ENCODE results near the gene RAMP3. TPM values are rescaled to one million over a fixed set of nuclear protein-coding genes. Genes with fewer than 3 reads are reported as not detected.
"Not testable (repeated sequence)": the region's sequence is repeated elsewhere in the genome, so short reads cannot be mapped to it uniquely, and the experiment has no call there.

The RAMP3 gene
- total RNA-seq, 1 experiment from 2014 or later = not detected

- ChIA-PET POLR2A (ENCODE audit: unreplicated experiment) (interaction anchor here (0.6 kb wide), 1 partner anchor 791 kb away, joined by 5 read pairs; no protein-coding TSS in a partner anchor), CTCF (no interaction called here)
- intact Hi-C loops (cut with micrococcal nuclease; ENCODE audit: unreplicated experiment) = loop anchor here (10.0 kb wide), 1 partner anchor 1202 kb away; no protein-coding TSS in a partner anchor
- no peaks in the 10 kb centered on the region for H3K9me2 ChIP-seq (ENCODE audit: insufficient read depth)
- BruUV-seq (replicated peaks) = no TSS peak
- H3K9me3 ChIP-seq (ENCODE audit: insufficient read depth, low read depth) = no peaks in the 10 kb centered on the region
- H3K27ac ChIP-seq = no peak overlapping the region
- H3K4me2 ChIP-seq = no peak overlapping the region
- H4K20me1 ChIP-seq (ENCODE audit: insufficient read depth) = no peaks in the 10 kb centered on the region
- no peak for DNase-seq
- H3K4me1 ChIP-seq (replicated peaks; ENCODE audit: insufficient read depth) = no peaks in the 10 kb centered on the region
- no peaks in the 10 kb centered on the region for H3F3A ChIP-seq (ENCODE audit: insufficient read depth, low read depth)
- peaks cover 43% of the 10 kb centered on the region for H3K27me3 ChIP-seq (ENCODE audit: insufficient read depth, low read depth)
- H2AFZ ChIP-seq = no peak overlapping the region
- H3K4me3 ChIP-seq = no peak overlapping the region
- no peak for TF ChIP-seq EZH2 (IDR thresholded peaks at IDR 0.05; ENCODE audit: low read depth)
- TF ChIP-seq, protein P1, sequence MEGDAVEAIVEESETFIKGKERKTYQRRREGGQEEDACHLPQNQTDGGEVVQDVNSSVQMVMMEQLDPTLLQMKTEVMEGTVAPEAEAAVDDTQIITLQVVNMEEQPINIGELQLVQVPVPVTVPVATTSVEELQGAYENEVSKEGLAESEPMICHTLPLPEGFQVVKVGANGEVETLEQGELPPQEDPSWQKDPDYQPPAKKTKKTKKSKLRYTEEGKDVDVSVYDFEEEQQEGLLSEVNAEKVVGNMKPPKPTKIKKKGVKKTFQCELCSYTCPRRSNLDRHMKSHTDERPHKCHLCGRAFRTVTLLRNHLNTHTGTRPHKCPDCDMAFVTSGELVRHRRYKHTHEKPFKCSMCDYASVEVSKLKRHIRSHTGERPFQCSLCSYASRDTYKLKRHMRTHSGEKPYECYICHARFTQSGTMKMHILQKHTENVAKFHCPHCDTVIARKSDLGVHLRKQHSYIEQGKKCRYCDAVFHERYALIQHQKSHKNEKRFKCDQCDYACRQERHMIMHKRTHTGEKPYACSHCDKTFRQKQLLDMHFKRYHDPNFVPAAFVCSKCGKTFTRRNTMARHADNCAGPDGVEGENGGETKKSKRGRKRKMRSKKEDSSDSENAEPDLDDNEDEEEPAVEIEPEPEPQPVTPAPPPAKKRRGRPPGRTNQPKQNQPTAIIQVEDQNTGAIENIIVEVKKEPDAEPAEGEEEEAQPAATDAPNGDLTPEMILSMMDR (conservative IDR thresholded peaks at IDR 0.05) = no peak
- H3K79me2 ChIP-seq (ENCODE audit: low read depth) = no peaks in the 10 kb centered on the region
- no peaks in the 10 kb centered on the region for H3K36me3 ChIP-seq (ENCODE audit: low read depth)
Measured at GRCh38 chr7:45153233-45153632, 4.4 kb upstream of the RAMP3 start.

DNA sequence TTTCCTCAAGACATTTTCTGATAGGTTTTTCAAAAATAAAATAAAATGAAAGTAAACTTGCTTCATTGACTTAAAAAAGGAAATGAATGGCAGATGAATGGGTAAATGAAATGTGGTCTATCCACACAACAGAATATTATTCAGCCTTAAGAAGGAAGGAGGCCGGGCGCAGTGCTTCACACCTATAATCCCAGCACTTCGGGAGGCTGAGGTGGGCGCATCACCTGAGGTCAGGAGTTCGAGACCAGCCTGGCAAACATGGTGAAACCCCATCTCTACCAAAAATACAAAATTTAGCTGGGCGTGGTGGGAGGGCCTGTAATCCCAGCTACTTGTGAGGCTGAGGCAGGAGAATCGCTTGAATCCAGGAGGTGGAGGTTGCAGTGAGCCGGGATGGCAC is 3.7 kb upstream of the RAMP3 start:
- H3K36me3 ChIP-seq (ENCODE audit: low read depth); H3K4me1 ChIP-seq (replicated peaks; ENCODE audit: insufficient read depth); POLR2A ChIA-PET (ENCODE audit: unreplicated experiment); H3K79me2 ChIP-seq (ENCODE audit: low read depth); H4K20me1 ChIP-seq (ENCODE audit: insufficient read depth); CTCF ChIA-PET; H3K4me2 ChIP-seq; H3K4me3 ChIP-seq; BruUV-seq (replicated peaks); DNase-seq; H2AFZ ChIP-seq; H3K9me3 ChIP-seq (ENCODE audit: insufficient read depth, low read depth); H3K9me2 ChIP-seq (ENCODE audit: insufficient read depth); H3K27ac ChIP-seq; H3F3A ChIP-seq (ENCODE audit: insufficient read depth, low read depth): not testable (repeated sequence)
- intact Hi-C loops (cut with micrococcal nuclease; ENCODE audit: unreplicated experiment) = loop anchor here (1.0 to 10.0 kb wide), 3 partner anchors 106 to 1201 kb away; no protein-coding TSS in a partner anchor
- peaks cover 43% of the 10 kb centered on the region for H3K27me3 ChIP-seq (ENCODE audit: insufficient read depth, low read depth)

DNA sequence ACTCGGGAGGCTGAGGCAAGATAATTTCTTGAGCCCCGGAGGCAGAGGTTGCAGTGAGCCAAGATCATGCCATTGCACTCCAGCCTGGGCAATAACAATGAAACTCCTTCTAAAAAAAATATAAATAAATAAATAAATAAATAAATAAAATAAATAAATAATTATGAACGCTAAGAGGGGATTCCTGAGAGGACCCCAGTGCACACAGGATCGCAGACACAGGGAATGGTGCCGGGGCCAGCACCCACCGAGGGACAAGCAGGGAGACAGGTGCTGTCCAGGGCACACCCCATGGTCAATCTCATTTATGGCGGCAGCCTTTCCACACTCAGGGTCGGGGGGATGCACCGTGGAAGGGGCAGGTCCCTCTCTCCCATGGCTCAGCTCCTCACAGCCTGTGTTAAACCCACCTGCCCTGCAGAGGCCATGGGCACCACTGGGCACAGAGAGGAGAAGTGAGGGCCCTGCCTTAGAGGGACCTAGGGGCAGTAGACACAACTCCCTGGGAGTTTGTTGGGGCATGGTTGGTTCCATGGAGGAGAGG is 2.2 kb upstream of the RAMP3 start:
- BruUV-seq (replicated peaks) = no TSS peak
- Histone ChIP-seq H3K4me2 (no peak overlapping the region), H3K27me3 (ENCODE audit: insufficient read depth, low read depth) (peaks cover 46% of the 10 kb centered on the region), H2AFZ (no peak overlapping the region), H3F3A (ENCODE audit: insufficient read depth, low read depth) (no peaks in the 10 kb centered on the region), H3K36me3 (ENCODE audit: low read depth) (no peaks in the 10 kb centered on the region), H3K9me3 (ENCODE audit: insufficient read depth, low read depth) (no peaks in the 10 kb centered on the region), H3K4me3 (no peak overlapping the region), H3K9me2 (ENCODE audit: insufficient read depth) (no peaks in the 10 kb centered on the region), H3K79me2 (ENCODE audit: low read depth) (no peaks in the 10 kb centered on the region), H3K27ac (no peak overlapping the region), H4K20me1 (ENCODE audit: insufficient read depth) (no peaks in the 10 kb centered on the region), H3K4me1 (replicated peaks; ENCODE audit: insufficient read depth) (no peaks in the 10 kb centered on the region)
- TF ChIP-seq, protein P1 (conservative IDR thresholded peaks at IDR 0.05) = no peak
- no peak for TF ChIP-seq EZH2 (IDR thresholded peaks at IDR 0.05; ENCODE audit: low read depth)
- ChIA-PET POLR2A (ENCODE audit: unreplicated experiment) (no interaction called here), CTCF (no interaction called here)
- intact Hi-C loops (cut with micrococcal nuclease; ENCODE audit: unreplicated experiment) = loop anchor here (10.0 kb wide), 1 partner anchor 1199 kb away; no protein-coding TSS in a partner anchor
- DNase-seq = no peak

DNA sequence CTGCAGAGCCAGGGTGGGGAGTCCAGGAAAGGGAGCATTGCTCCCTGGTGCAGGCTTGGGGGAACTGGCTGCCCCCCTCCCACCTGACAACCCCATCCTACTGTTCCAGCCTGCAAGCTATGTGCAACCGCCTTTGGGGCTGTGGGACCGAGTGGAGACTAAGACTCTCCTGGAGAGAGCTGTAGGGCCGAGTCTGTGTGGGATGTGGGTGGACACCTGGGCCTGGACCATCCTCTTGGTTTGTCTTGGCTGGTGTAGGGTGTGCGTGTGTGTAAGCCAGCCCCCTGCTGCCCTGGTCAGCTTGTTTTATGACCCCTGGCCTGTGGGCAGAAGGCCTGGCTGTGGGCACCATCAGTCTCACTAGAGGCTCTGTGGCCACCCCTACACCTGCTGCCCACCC is 1.6 kb upstream of the RAMP3 start:
- Histone ChIP-seq H3K9me2 (ENCODE audit: insufficient read depth) (no peaks in the 10 kb centered on the region), H3K9me3 (ENCODE audit: insufficient read depth, low read depth) (no peaks in the 10 kb centered on the region), H3K27me3 (ENCODE audit: insufficient read depth, low read depth) (peaks cover 46% of the 10 kb centered on the region), H2AFZ (no peak overlapping the region), H3K4me3 (no peak overlapping the region), H3F3A (ENCODE audit: insufficient read depth, low read depth) (no peaks in the 10 kb centered on the region), H3K27ac (no peak overlapping the region), H4K20me1 (ENCODE audit: insufficient read depth) (no peaks in the 10 kb centered on the region), H3K4me2 (no peak overlapping the region), H3K79me2 (ENCODE audit: low read depth) (no peaks in the 10 kb centered on the region), H3K4me1 (replicated peaks; ENCODE audit: insufficient read depth) (no peaks in the 10 kb centered on the region), H3K36me3 (ENCODE audit: low read depth) (no peaks in the 10 kb centered on the region)
- POLR2A ChIA-PET (ENCODE audit: unreplicated experiment) = no interaction called here
- BruUV-seq (replicated peaks) = no TSS peak
- DNase-seq = no peak
- intact Hi-C loops (cut with micrococcal nuclease; ENCODE audit: unreplicated experiment) = loop anchor here (10.0 kb wide), 1 partner anchor 1199 kb away; no protein-coding TSS in a partner anchor
- CTCF ChIA-PET = no interaction called here
- TF ChIP-seq EZH2 (IDR thresholded peaks at IDR 0.05; ENCODE audit: low read depth) = no peak
- TF ChIP-seq, protein P1 (conservative IDR thresholded peaks at IDR 0.05) = no peak
